Brain microvascular endothelial cell (primary cell): ENCODE results near the gene C14orf180.

Experiments used
- DNase-seq: peaks from one replicate; pipeline ENCODE4 v3.0.0-alpha.2; 2020
- H3K27ac ChIP-seq: fragments of 250-450 bp; sonication (Bioruptor Pico); 2 replicates; pipeline ENCODE4 v1.5.1; 2020; ENCODE audit warnings: mild to moderate bottlenecking, moderate library complexity
- H3K27me3 ChIP-seq: fragments of 250-450 bp; sonication (Bioruptor Pico); replicated peaks from 2 replicates; pipeline ENCODE4 v1.5.1; 2020; ENCODE audit warnings: mild to moderate bottlenecking
- H3K36me3 ChIP-seq: fragments of 250-450 bp; sonication (Bioruptor Pico); replicated peaks from 2 replicates; pipeline ENCODE4 v1.5.1; 2020; ENCODE audit warnings: mild to moderate bottlenecking
- H3K4me3 ChIP-seq: 2 replicates; pipeline ENCODE4 v1.5.1; 2011; ENCODE audit warnings: low read depth, mild to moderate bottlenecking, control low read depth, low read length, moderate library complexity
- in situ Hi-C: cut with HindIII; loops from 2 replicates; pipeline ENCODE4 v1.10.0; 2017; ENCODE audit warnings: low sequenced_read_pairs, low pct_ligation_motif_present
- TF ChIP-seq, protein P1 (sequence below): IDR thresholded peaks from 2 replicates; pipeline ENCODE4 v1.5.1; 2011; ENCODE audit warnings: low read depth, mild to moderate bottlenecking, moderate library complexity, low read length, control low read depth, inconsistent platforms; ENCODE audit errors: missing control alignments

The C14orf180 gene

DNA sequence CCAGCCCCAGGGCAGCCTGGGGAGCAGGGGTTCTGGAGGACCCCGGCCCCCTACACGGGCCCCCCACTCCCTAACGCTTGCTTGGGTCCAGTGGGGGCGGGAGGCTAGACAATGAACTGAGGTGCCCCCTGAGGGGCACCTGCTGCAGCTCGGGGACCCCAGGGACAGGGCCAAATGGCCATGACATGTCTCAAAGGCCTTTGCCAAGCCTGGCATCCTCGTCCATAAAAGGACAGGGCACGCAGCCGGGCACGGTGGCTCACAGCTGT, 11.7 kb upstream of the C14orf180 start:
- Histone ChIP-seq H3K4me3 (no peak overlapping the region), H3K27me3 (no peaks in the 10 kb centered on the region), H3K36me3 (no peaks in the 10 kb centered on the region), H3K27ac (no peak overlapping the region)
- no peak for DNase-seq
- TF ChIP-seq, protein P1, sequence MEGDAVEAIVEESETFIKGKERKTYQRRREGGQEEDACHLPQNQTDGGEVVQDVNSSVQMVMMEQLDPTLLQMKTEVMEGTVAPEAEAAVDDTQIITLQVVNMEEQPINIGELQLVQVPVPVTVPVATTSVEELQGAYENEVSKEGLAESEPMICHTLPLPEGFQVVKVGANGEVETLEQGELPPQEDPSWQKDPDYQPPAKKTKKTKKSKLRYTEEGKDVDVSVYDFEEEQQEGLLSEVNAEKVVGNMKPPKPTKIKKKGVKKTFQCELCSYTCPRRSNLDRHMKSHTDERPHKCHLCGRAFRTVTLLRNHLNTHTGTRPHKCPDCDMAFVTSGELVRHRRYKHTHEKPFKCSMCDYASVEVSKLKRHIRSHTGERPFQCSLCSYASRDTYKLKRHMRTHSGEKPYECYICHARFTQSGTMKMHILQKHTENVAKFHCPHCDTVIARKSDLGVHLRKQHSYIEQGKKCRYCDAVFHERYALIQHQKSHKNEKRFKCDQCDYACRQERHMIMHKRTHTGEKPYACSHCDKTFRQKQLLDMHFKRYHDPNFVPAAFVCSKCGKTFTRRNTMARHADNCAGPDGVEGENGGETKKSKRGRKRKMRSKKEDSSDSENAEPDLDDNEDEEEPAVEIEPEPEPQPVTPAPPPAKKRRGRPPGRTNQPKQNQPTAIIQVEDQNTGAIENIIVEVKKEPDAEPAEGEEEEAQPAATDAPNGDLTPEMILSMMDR = no peak
- in situ Hi-C loops = no loop called here

DNA sequence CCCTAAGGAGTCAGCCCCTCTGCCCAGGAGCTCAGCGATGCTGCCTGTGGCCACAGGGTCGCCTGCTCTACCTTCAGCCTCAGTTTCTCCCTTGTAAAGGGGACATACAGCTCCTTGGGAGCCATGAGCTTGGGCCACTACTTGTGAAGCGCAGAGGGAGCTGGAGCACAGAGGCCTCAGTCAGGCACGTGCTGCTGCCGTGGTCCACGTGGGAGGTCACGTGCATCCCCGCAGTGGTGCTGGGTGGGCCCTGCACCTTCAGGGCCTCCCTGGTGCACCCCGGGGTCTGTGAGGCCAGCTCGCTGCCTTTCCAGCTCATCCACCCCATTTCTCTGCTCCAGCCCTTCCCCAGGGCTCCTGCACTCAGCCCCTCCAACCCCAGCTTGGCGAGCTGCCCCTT, 10.9 kb upstream of the C14orf180 start:
- Histone ChIP-seq H3K4me3 (no peak overlapping the region), H3K27ac (no peak overlapping the region), H3K36me3 (no peaks in the 10 kb centered on the region), H3K27me3 (no peaks in the 10 kb centered on the region)
- no peak for DNase-seq
- TF ChIP-seq, protein P1 = no peak
- in situ Hi-C loops = no loop called here

DNA sequence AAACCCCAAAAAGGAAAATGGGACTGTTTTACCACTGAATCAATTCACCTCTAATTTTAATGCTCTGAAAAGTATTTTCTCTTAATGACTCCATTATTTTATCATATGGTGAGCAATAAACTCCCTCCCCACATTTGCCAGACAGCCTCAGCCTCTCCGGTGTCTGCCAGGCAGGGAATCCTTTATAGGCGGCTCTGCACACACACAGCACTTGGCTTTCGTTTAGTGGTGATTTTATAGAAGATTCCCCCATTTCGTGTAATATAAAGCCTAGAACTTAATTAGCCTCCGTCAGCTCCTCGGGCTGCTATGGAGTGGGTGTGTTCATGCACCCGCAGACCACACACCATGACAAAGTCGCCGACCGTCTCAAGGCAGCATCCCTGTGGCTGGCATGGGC, 10.1 kb upstream of the C14orf180 start:
- no peak for DNase-seq
- Histone ChIP-seq H3K4me3 (no peak overlapping the region), H3K27me3 (no peaks in the 10 kb centered on the region), H3K36me3 (no peaks in the 10 kb centered on the region), H3K27ac (no peak overlapping the region)
- TF ChIP-seq, protein P1 = no peak
- in situ Hi-C loops = no loop called here

DNA sequence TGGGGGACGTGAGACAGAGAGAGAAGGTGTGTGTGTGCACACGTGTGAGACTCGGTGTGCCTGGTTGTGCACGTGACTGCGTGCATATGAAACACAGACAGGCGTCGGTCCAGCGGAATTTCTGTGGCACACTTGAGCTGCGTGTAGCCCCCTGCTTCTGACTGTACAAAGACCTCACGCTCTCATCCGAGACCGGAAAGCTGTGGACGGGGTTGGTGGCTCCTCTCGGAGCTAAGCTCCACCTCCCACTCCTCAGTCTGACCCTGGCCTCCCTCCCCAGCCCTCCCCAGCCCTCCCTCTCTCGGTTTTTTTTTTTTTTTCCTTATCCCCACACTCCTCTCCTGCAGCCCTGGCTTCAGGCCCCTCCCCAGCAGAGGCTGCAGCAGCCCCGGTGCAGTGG, 8.3 kb upstream of the C14orf180 start:
- no peak overlapping the region for H3K27ac ChIP-seq
- no peak for DNase-seq
- H3K4me3 ChIP-seq = no peak overlapping the region
- TF ChIP-seq, protein P1 = no peak
- in situ Hi-C loops = no loop called here
- H3K36me3 ChIP-seq = no peaks in the 10 kb centered on the region
- no peaks in the 10 kb centered on the region for H3K27me3 ChIP-seq

DNA sequence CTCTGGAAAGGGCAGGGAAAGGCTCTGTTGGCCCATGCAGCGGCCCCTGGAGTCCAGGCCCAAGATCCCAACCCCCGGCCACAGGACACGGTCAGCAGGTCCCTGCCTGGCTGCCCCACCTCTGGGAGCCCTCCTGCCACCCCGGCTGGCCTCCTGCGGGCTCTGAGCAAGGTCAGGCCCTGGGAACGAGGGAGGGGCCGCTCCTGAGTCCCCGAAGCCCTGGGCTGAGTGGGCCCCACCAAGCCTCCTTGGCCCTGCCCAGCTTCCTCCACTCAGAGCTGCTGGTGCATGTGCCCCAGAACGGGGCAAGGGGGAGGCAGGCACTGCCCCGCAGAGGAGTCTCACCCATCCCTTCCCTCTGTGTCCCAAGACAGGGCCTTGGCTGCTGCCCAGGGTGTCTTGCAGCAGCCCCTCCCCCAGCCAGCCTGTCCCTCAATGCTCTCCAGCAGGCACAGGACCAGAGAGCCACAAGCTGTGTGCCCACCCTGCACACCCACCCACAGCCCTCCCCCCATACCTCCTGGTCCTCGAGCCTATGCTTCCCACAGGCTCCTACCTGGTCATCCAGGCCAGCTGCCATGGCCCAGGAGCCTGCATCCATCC, 7.4 kb upstream of the C14orf180 start:
- H3K27me3 ChIP-seq = no peaks in the 10 kb centered on the region
- TF ChIP-seq, protein P1 = no peak
- H3K36me3 ChIP-seq = no peaks in the 10 kb centered on the region
- in situ Hi-C loops = no loop called here
- H3K27ac ChIP-seq = no peak overlapping the region
- H3K4me3 ChIP-seq = no peak overlapping the region
- no peak for DNase-seq

DNA sequence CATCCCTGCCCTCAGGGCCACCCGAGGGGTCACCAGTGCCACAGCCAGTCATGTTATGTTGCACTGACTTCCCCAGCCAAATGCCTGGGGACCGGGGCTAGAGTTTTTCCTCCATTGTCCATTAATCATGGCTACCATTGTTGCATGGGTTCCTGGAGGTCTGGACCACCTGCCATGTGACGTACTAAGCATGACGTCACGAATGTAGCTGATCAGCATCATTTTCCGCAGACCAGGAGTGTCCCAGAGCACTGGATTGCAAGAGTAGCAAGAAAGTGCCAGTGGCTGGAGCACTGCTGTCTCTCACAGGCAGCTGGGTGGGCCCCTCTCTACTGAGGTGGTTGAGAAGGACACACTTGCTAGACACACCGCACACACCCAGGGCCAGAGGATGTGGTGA, 6.9 kb upstream of the C14orf180 start:
- TF ChIP-seq, protein P1 = no peak
- no peak overlapping the region for H3K4me3 ChIP-seq
- no peaks in the 10 kb centered on the region for H3K36me3 ChIP-seq
- in situ Hi-C loops = no loop called here
- H3K27me3 ChIP-seq = no peaks in the 10 kb centered on the region
- no peak overlapping the region for H3K27ac ChIP-seq
- no peak for DNase-seq
